Fibroblast of mammary gland (primary cell): ENCODE measurements around the gene MSH3.

ENCODE experiments used
- DNase-seq: peaks from one replicate; pipeline ENCODE4 v3.0.0-alpha.2; 2010; ENCODE audit warnings: low read depth
- H3K4me3 ChIP-seq: 2 replicates; pipeline ENCODE4 v1.5.1; 2011; ENCODE audit warnings: low read depth, mild to moderate bottlenecking, low read length, moderate library complexity; ENCODE audit not compliant: control insufficient read depth
- CTCF ChIP-seq: conservative IDR thresholded peaks from 2 replicates; pipeline ENCODE4 v1.5.1; 2011; ENCODE audit warnings: low read depth, low read length, inconsistent platforms; ENCODE audit not compliant: control insufficient read depth, insufficient read depth

MSH3 gene

GRCh38 chr5:80916676-80917075, 262.2 kb downstream of the MSH3 start:
- DNase-seq, result no peak
- no peak for TF ChIP-seq CTCF
- H3K4me3 ChIP-seq, result no peak overlapping the region

DNA sequence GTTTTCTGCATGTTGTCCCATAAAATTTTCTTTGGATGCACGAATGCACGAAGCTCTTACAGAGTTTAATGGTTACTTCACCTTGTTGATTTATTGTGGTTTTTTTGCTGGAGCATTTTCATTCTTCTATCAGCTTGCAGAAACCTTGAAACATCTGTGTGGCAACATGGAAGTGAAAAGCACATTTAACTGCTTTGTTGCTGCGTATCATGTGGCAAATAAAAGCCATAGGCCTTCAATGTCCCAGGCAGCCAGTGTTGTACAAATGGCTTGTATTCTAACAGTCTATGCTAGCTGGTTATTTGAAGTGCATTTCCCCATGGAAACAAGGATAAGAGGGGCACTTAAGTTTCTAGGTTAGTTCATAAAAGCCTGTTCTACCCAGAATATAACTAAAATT, 263.2 kb downstream of the MSH3 start:
- no peak overlapping the region for H3K4me3 ChIP-seq
- DNase-seq, result no peak
- TF ChIP-seq CTCF, result no peak

GRCh38 chr5:80919678-80920196, 265.3 kb downstream of the MSH3 start:
- TF ChIP-seq CTCF, result no peak
- peak; percentile 5 for DNase-seq
- H3K4me3 ChIP-seq, result no peak overlapping the region

DNA sequence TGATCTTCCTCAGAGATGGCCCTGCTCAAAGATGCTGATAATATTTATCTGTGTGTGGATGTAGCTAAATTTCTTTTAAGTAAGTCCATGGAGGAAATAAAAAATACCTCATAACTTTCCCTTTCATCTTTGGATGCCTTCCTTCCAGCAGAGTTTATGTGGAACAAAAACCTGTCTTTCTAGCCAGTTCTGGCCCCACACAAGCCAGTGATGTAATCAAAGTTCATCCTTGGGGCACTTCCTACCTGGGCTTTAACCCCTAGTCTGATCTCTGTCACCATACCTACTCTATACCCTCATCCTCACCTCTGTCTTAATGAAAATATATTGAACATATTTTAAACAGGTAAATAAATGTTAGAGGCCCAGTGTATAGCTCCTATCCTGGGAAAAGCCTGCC, 265.9 kb downstream of the MSH3 start:
- no peak for DNase-seq
- TF ChIP-seq CTCF, result no peak
- H3K4me3 ChIP-seq, result no peak overlapping the region

- TF ChIP-seq CTCF, result no peak
- DNase-seq, result no peak
- H3K4me3 ChIP-seq, result no peak overlapping the region
Measured at GRCh38 chr5:80921026-80921425, 266.6 kb downstream of the MSH3 start.

GRCh38 chr5:80925931-80926330, 271.5 kb downstream of the MSH3 start:
- DNase-seq, result no peak
- H3K4me3 ChIP-seq, result no peak overlapping the region
- no peak for TF ChIP-seq CTCF
